Natural killer cell (primary cell): ENCODE data around the gene C20orf144. TPM values are rescaled to one million over a fixed set of nuclear protein-coding genes. Genes with fewer than 3 reads are reported as not detected.
"Not testable (repeated sequence)": the region's sequence is repeated elsewhere in the genome, so short reads cannot be mapped to it uniquely, and the experiment has no call there.

Source experiments
- ATAC-seq, 3 donors: fragments of 150-1000 bp in 2 of 3; fragments of 200-7000 bp in 1 of 3; cut with Tn5 transposase; 1 replicate in 1 of 3; 2 replicates in 2 of 3; pipeline ENCODE4 v1.10.0; 2021; ENCODE audit warnings: mild to moderate bottlenecking in 2 of 3, moderate library complexity in 2 of 3
- DNase-seq, 2 donors: peaks; one replicate each; pipeline versions ENCODE4 v3.0.0 to v3.0.0-alpha.2; 2013 to 2021; ENCODE audit warnings: mixed read lengths in 1 of 2
- H3K27ac ChIP-seq: one replicate; pipeline ENCODE4 v1.5.1; 2013; ENCODE audit warnings: mild to moderate bottlenecking, low read length
- H3K27me3 ChIP-seq: one replicate; pipeline ENCODE4 v1.6.1; 2013; ENCODE audit warnings: low read length; ENCODE audit not compliant: control insufficient read depth, insufficient read depth
- H3K36me3 ChIP-seq: one replicate; pipeline ENCODE4 v1.6.1; 2013; ENCODE audit warnings: low read length; ENCODE audit not compliant: control insufficient read depth, insufficient read depth
- H3K4me1 ChIP-seq: one replicate; pipeline ENCODE4 v1.6.1; 2013; ENCODE audit warnings: low read length; ENCODE audit not compliant: control insufficient read depth, insufficient read depth
- H3K4me3 ChIP-seq: one replicate; pipeline ENCODE4 v1.5.1; 2013; ENCODE audit warnings: low read length
- H3K9me3 ChIP-seq: one replicate; pipeline ENCODE4 v1.6.1; 2013; ENCODE audit warnings: low read length; ENCODE audit not compliant: control insufficient read depth, insufficient read depth
- H3K27ac Mint-ChIP-seq, 2 donors: one replicate each; pipeline ENCODE4 v1.8.0; 2022; ENCODE audit warnings: mild to moderate bottlenecking in 2 of 2, mixed read lengths in 2 of 2, moderate library complexity in 1 of 2
- H3K27me3 Mint-ChIP-seq, 2 donors: one replicate each; pipeline ENCODE4 v1.8.0; 2022; ENCODE audit warnings: low read depth in 2 of 2, mixed read lengths in 2 of 2
- H3K36me3 Mint-ChIP-seq: one replicate; pipeline ENCODE4 v1.8.0; 2022; ENCODE audit warnings: mixed read lengths
- H3K4me1 Mint-ChIP-seq, 2 donors: one replicate each; pipeline ENCODE4 v1.8.0; 2022; ENCODE audit warnings: mixed read lengths in 2 of 2
- H3K4me3 Mint-ChIP-seq: one replicate; pipeline ENCODE4 v1.8.0; 2022; ENCODE audit warnings: mild to moderate bottlenecking, moderate library complexity, mixed read lengths
- H3K9me3 Mint-ChIP-seq, 2 donors: one replicate each; pipeline ENCODE4 v1.8.0; 2022; ENCODE audit warnings: mixed read lengths in 2 of 2
- CTCF ChIP-seq: fragments of 200-600 bp; IDR thresholded peaks from one replicate; pipeline ENCODE4 v1.8.0; 2022; ENCODE audit warnings: antibody characterized with exemption
- WGBS: methylation state at CpG from one replicate; pipeline ENCODE4 v1.1.7; 2013; ENCODE audit warnings: missing lambda C conversion rate; ENCODE audit not compliant: insufficient coverage; 5-methylcytosine and 5-hydroxymethylcytosine counted together
- intact Hi-C: fragments of 100-400 bp; cut with micrococcal nuclease; formaldehyde crosslinking; loops from one replicate; pipeline ENCODE4 v1.14.2; 2022
- total RNA-seq, 4 donors: library from RNA; stranded (reverse); fragments of 120-200 nt in 1 of 4; gene quantifications; one replicate each; pipeline versions ENCODE4 v1.2.3 to v1.2.4, GENCODE V29; 2013 to 2022

The C20orf144 gene
- total RNA-seq, 3 donors from 2014 or later (not counting 1 experiment from before 2014, with no cell fraction given) = 0.25 to 0.41 (median 0.33) TPM

GRCh38 chr20:33694639-33695012, 32.5 kb downstream of the C20orf144 start:
- Histone ChIP-seq H3K27me3 (no peaks in the 10 kb centered on the region), H3K4me1 (peaks cover 15% of the 10 kb centered on the region), H3K9me3 (no peaks in the 10 kb centered on the region), H3K4me3 (no peak overlapping the region), H3K36me3 (no peaks in the 10 kb centered on the region), H3K27ac (no peak overlapping the region)
- Mint-ChIP-seq H3K4me1 (peaks cover 6 to 7% of the 10 kb centered on the region in 2 donors), H3K36me3 (no peaks in the 10 kb centered on the region), H3K27me3 (no peaks in the 10 kb centered on the region), H3K4me3 (no peak overlapping the region), H3K9me3 (no peaks in the 10 kb centered on the region), H3K27ac (no peak overlapping the region)
- WGBS = 89% methylated on average over 6 of the region's 6 CpGs
- DNase-seq = no peak
- no peak for TF ChIP-seq CTCF
- no peak for ATAC-seq
- intact Hi-C loops = no loop called here

GRCh38 chr20:33696448-33696847, 34.3 kb downstream of the C20orf144 start:
- Mint-ChIP-seq H3K27ac (no peak overlapping the region), H3K4me3 (no peak overlapping the region), H3K4me1 (no peaks in the 10 kb centered on the region), H3K9me3 (no peaks in the 10 kb centered on the region), H3K27me3 (no peaks in the 10 kb centered on the region), H3K36me3 (no peaks in the 10 kb centered on the region)
- 96% methylated on average over 3 of the region's 4 CpGs for WGBS
- no peaks in the 10 kb centered on the region for H3K9me3 ChIP-seq
- no peak overlapping the region for H3K4me3 ChIP-seq
- intact Hi-C loops = no loop called here
- no peak for DNase-seq
- H3K36me3 ChIP-seq = no peaks in the 10 kb centered on the region
- H3K4me1 ChIP-seq = no peaks in the 10 kb centered on the region
- ATAC-seq = no peak
- no peaks in the 10 kb centered on the region for H3K27me3 ChIP-seq
- no peak for TF ChIP-seq CTCF
- no peak overlapping the region for H3K27ac ChIP-seq

GRCh38 chr20:33697129-33697528, 35.0 kb downstream of the C20orf144 start:
- Mint-ChIP-seq H3K36me3 (no peaks in the 10 kb centered on the region), H3K4me1 (no peaks in the 10 kb centered on the region), H3K27ac (no peak overlapping the region), H3K9me3 (no peaks in the 10 kb centered on the region), H3K27me3 (no peaks in the 10 kb centered on the region), H3K4me3 (no peak overlapping the region)
- Histone ChIP-seq H3K27ac (no peak overlapping the region), H3K4me1 (no peaks in the 10 kb centered on the region), H3K9me3 (no peaks in the 10 kb centered on the region), H3K4me3 (no peak overlapping the region), H3K27me3 (no peaks in the 10 kb centered on the region), H3K36me3 (no peaks in the 10 kb centered on the region)
- ATAC-seq (no peak), DNase-seq (no peak)
- no peak for TF ChIP-seq CTCF
- intact Hi-C loops = no loop called here
- 95% methylated on average over 8 of the region's 8 CpGs for WGBS

GRCh38 chr20:33698966-33699365, 36.8 kb downstream of the C20orf144 start:
- H3K27ac ChIP-seq, H3K27me3 Mint-ChIP-seq, H3K9me3 Mint-ChIP-seq, H3K4me3 Mint-ChIP-seq, H3K4me1 ChIP-seq, H3K36me3 Mint-ChIP-seq, DNase-seq, intact Hi-C loops, H3K4me1 Mint-ChIP-seq, H3K36me3 ChIP-seq, ATAC-seq, H3K27me3 ChIP-seq, H3K9me3 ChIP-seq, H3K4me3 ChIP-seq, H3K27ac Mint-ChIP-seq: not testable (repeated sequence)
- WGBS = 99% methylated on average over 11 of the region's 27 CpGs

GRCh38 chr20:33700696-33701441, 38.7 kb downstream of the C20orf144 start:
- H3K4me1 ChIP-seq, H3K4me1 Mint-ChIP-seq, H3K4me3 ChIP-seq, H3K9me3 Mint-ChIP-seq, H3K27ac Mint-ChIP-seq, H3K27me3 ChIP-seq, ATAC-seq, H3K27ac ChIP-seq, H3K27me3 Mint-ChIP-seq, H3K36me3 ChIP-seq, DNase-seq, intact Hi-C loops, H3K9me3 ChIP-seq, H3K4me3 Mint-ChIP-seq, H3K36me3 Mint-ChIP-seq: not testable (repeated sequence)
- whole genome bisulfite sequencing = 97% methylated on average over 45 of the region's 45 CpGs
